GM19035 (cell line): ENCODE results near the gene POLR2I.
"Not testable (repeated sequence)": the region's sequence is repeated elsewhere in the genome, so short reads cannot be mapped to it uniquely, and the experiment has no call there.

Experiments used
- ATAC-seq: cut with Tn5 transposase; IDR thresholded peaks from one replicate; pipeline ENCODE4 v1.9.1; 2021; ENCODE audit not compliant: unreplicated experiment

Gene POLR2I

DNA sequence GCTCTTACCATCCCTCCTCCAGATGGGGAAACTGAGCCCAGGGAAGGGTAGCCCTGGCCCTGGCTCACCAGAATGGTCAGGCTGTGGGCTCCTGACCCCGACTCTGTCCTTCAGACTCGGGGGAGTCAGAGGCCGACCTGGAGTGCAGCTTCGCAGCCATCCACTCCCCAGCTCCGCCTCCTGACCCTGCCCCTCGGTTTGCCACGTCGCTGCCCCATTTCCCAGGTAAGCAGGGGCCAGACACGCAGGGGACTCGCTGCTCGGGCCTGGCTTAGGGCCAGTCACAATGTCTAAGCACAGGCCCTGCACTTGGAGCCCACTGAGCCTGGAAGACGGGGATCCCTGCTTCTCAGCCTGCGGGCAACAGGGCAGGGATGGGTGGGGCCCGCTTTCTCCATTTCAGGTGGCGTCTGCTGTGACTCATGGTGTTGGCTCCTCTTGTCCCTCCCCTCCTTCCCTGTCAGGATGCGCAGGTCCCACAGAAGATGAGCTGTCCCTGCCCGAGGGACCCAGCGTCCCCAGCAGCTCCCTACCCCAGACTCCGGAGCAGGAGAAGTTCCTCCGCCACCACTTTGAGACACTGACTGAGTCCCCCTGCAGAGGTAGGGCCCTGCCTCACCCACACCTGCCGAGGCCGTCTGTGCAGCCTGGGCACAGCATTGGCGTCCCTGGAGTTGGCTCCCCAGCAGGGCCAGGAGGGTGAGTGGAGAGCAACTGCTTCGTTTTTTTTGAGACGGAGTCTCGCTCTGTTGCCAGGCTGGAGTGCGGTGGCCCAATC, 12.9 kb downstream of the POLR2I start:
- no peak for ATAC-seq

DNA sequence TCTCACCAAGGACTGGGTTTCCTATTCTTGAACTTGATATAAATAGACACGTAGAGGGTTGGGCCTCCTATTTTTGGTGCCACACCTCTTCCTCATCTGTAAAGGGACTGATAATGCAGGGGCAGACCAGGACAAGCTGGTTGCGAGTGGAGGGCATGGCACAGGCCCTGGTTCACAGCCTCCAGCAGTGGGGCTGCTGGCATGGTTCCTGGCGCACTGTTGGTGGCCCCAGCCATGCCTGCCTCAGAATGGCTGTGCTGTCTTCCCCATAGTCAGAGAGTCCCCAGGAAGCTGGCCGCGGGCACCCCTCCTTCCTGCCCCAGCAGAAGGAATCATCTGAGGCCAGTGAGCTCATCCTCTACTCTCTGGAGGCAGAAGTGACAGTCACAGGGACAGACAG, 14.2 kb downstream of the POLR2I start:
- ATAC-seq = no peak

DNA sequence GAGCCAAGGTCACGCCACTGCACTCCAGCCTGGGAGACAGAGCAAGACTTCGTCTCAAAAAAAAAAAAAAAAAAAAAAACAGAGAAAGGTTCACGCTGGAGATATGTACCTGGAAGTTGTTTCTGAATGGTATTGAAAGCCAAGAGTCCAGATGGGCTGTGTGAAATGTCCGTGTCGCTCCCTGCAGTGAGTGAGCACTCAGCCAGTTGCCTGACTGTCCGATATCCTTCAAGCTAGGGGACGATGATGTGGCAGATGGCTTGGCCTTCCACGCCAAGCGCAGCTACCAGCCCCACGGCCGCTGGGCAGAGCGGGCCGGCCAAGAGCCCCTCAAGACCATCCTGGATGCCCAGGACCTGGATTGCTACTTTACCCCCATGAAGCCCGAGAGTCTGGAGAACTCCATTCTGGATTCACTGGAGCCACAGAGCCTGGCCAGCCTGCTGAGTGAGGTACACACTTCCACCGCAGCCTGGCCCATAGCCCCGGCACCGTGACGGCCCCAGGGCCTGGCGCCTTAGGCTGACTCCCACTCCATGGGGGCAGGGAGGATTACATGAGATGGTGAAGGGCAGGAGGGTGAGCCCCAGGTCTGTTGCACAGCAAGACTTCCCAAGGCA, 15.4 kb downstream of the POLR2I start:
- ATAC-seq = no peak

DNA sequence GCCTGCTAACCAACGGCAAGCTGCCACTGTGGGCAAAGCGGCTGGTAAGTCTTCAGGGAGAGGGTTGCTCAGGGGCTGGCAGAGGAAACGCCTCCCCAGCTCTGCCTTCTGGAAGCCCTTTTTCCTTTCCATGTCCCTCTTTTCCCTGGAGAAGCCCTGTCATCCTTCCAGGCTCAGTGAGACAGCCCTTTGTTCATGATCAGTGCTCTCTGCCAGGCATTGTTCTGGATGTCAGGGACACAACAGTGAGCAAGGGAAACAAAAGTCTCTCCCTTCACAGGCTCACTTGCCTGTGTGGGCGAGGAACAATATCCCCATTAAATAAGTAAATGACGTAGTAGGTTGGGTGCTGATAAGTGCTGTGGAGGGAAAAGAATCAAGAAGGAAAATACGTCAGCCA, 17.6 kb downstream of the POLR2I start:
- no peak for ATAC-seq

DNA sequence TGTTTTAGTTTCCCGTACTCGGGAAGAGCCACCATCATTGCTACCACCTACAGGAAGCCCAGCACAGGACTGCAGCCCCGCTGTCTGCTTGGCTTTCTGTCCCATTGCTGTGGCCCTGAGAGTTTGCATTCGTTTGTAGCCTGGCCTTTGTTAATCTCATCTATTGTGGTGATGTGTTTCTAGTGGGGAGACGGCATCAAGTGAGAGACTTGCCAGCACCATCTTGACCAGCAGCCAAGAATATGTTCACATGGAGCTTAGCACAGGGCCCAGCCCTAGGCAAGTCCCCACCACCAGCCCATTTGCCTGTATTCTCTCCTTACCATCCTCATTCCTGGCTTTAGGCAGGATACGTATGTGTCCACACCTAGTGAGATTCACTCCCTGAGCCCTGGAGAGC, 21.0 kb downstream of the POLR2I start:
- no peak for ATAC-seq

DNA sequence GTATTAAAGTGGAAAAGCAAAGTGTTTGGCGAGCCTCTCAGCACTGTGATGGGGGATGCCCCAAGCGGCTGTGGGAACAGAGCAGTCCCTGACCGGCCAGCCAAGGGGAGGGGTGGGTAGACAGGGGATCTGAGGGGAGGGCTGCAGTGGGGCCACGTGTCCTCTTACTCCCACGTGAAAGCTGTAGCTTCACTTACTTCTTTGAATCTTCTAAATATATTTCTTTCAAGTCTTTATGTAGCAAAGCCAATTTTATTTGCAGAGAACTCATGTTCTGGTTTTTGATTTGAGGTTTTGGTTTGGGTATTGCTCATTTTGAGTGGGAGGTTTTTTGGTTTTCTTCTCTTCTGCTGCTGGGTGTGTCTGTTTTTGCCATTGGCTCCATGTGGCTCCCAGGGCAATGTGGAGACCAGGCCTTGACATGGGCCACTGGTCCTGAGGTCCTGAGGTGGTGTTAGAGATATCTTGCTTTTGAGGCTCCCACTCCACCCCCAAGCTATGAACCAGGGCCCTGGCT, 21.5 kb downstream of the POLR2I start:
- no peak for ATAC-seq

DNA sequence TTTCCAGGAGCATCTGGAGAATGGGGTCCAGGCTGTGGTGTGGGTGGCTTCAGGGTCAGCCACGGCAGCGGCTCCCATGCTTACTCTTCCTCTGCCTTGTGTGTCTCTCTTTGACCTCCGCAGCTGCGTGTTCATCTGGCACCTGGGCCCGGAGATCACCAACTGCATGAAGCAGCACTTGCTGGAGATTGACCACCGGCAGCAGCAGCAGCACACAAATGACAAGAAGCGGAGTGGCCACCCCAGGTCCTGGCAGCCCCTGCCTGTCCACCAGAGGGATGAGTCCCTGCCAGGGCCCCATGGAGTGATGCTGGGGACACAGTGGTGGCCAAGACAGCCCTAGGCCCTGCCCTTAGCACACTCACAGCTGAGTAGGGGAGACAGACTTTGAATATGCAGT, 22.1 kb downstream of the POLR2I start:
- no peak for ATAC-seq

DNA sequence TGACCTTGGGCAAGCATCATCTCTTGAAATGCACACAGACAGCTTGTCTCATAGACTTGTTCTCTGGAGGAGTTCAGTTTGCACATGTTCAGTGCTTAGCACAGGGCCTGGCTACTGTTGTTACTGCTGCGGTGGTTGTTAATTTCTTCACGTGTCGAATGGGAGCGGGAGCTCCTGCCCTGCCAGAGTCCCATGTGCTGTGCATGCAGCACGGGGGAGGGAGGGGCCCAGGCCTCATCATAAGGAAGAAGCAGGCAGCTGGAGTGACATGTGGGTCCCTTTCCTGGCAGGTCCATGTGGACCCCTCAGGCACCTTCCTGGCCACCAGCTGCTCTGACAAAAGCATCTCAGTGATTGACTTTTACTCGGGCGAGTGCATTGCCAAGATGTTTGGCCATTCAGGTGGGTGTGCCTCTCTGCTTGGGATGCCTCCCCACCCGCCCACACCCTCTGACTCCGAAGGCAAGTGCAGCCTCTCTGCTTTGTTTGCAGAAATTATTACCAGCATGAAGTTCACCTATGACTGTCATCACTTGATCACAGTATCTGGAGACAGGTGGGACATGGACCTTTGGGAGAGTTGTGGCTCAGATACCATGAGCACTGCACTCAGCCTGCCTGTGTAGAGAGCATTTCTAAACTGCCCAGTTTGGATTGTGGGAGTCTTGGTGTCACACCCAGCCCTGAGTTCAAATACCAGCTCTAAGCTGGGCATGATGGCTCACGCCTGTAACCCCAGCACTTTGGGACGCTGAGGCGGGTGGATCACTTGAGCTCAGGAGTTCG, 23.6 kb downstream of the POLR2I start:
- ATAC-seq = no peak

DNA sequence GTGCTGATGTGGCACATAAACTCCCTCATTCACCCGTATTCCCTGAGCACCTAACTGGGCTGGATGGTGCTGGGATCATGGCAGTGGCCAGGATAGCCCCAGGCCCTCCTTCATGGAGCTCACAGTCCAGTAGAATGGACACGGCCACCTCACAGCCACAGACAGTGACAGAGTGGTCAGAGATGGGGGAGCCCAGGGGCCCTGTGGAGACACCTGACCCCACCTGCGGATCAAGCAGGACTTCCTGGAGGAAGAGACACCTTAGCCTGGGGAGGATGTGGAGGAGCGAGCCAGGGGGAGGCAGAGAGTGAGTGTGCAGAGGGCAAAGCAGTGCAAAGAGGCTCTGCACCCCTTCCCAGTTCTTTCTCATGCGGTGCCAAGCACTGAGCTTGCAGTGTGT, 24.8 kb downstream of the POLR2I start:
- ATAC-seq = no peak

DNA sequence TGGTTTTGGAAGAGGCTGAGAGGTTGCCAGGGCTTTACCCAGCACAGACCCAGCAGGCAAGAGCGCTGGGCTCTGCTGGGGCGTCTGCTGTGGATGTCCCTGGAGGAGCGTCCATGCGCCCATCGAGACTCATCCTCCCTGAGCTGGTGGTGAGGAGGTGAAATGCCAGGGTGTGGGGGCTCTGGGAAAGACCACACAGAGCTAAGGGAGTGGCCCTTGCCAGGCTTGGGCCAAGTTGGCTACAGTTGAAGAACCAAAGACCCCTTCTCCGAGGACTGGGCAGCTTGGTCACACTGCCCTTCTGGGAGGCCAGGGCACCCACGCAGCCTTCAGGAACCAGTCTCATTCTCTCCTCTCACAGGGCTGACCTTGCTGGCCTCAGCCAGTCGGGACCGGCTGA, 28.3 kb downstream of the POLR2I start:
- ATAC-seq = no peak

DNA sequence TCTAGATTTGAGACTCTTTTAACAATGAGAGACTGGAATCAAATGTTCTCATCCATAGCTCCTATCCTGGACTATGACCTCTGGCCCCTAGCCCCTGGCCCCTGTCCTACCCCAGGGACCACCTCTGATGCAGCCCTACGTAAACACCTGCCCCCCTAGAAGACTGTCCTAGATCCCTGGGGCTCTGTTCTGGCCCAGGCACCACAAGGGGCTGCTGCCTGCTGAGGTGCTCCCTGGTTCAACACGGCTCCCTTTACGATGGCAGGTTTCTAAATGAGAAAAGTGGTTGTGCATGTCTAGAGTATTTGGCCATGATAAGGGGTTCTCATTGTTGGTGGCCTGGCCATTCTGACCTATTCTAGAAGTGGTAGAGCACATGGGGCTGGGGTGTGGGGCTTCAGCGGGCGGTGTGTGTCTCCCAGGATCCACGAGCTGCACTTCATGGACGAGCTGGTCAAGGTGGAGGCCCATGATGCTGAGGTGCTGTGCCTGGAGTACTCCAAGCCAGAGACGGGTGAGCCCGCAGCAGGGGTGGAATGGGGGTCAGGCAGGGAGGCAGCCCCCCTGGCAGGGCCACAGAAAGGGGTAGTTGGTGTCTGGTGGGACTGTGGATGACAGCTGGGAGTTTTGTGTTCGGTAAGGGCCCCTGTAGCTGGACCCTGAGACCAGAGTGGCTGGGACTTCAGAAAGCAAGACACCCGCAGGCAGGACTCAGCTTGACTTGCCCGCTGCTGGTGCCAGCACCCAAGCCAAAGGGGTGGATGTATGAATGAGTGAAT, 30.3 kb downstream of the POLR2I start:
- ATAC-seq = no peak

DNA sequence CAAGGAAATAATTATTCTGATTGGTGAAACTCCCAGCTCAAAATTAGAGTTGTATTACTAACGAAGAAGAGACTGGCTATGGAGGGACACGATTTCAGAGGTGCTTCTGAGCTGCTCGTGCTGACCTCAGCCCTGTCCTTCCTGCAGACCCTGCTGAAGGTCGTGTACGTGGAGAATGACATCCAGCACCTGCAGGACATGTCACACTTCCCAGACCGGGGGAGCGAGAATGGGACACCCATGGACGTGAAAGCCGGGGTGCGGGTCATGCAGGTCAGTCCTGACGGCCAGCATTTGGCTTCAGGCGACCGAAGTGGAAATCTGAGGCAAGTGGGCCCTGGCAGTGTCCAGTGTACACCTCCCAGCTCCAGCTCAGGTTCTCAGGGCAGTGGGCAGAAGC, 31.8 kb downstream of the POLR2I start:
- ATAC-seq = no peak

DNA sequence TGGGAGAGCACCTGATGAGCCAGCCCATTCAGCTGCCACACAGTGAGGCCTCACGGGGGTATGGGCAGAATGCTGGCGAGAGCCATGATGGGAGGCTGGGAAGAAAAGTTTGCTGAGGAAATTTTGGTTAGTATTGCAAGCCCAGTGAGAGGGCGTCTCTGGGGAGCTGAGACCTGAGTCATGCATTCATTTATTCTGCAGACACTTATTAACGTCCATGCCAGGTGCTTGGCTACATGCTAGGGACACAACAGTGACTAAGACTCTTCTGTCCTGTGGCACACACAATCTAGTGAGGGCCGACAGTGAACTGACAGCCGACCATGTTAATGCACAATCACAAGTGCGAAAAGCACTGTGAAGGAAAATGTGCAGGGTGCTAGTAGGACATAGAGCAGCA, 32.8 kb downstream of the POLR2I start:
- no peak for ATAC-seq

DNA sequence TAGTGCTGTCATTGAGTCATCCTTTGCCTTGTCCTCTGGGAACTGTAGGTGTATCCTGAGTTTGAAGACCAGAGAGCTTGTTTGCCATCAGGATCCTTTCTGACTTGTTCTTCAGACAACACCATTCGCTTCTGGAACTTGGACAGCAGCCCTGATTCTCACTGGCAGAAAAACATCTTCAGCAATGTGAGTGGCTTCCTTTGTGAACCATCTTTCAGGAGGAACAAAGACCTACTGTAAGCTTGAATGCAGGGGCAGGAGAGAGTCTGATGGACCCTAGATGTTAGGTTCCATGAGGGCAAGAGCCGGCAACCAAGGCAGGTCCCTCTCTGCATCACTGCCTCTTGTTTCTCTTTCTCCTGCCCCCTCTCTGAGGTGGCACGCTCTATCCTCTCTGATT, 33.3 kb downstream of the POLR2I start:
- no peak for ATAC-seq

DNA sequence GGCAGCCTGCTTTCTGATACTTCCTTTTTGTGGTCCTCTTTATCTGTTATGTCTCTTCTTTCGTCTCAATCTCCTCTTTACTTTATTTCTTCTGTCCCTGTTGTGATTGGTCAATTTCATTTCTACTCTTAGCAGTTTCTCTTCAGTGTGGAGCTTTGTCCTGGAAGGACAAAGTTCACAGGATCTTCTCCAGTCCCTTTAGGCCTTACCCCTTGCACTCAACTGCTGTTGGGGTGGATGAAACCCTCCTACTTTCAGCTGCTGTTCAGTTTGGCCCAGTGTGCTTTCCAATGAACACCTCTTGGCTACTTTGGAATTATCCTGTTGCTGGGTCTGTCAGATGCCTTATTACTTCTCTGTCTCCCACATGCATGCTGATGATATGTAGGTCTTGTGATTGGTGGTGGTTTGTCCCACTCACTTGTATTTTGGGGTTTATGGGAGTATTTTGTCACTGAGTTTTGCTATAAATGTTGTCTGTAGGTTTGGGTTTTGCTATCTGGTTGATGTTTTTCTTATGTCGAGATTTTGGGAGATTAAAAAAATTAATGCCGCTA, 35.2 kb downstream of the POLR2I start:
- ATAC-seq = no peak

DNA sequence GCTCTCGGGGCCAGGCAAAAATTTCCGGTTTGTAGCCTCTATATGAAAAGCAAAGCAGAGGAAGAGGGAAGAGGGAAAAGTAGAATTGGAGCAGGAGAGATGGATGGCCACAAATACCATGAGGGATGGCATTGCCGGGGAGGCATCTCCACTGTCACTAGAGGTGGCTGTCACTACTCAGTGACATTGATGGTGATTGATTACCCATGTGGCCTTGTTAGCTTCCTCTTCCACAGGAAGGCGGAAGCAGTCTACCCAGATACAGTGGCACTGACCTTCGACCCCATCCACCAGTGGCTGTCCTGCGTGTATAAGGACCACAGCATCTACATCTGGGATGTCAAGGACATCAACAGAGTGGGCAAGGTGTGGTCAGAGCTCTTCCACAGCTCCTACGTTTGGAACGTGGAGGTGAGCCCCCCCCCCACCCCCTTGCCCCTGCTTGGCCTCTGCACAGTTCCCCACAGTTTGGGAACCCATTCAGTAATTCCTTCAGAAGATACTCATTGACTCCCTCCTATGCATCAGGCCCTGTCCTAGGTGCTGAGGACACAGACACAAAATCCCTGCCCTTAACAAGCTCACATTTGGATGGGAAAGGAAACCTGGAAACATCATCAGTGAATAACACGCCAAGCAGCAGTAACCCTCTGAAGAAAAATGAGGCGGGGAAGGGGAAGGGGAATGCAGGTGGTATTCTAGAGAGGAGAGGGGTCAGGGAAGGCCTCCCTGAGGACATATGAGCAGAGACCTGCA, 41.4 kb downstream of the POLR2I start:
- no peak for ATAC-seq

DNA sequence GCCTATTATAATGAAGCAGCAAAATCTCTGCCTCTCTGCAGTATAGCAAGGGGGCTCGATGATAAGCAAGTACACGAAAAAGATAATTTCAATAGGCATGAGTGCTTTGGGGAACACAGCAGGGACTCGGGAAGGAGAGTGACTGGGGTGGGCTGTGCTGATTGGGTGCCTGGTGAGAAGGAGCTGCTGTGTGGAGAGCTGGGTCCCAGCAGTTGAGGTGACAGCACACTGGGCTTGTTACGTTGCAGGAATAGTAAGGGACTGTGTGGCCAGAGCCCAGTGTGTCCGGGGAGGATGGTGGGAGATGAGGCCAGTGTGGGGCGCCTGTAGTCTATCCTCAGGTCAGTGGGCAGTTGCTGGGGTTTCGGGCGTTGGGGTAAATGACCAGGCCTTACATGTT, 42.6 kb downstream of the POLR2I start:
- no peak for ATAC-seq

DNA sequence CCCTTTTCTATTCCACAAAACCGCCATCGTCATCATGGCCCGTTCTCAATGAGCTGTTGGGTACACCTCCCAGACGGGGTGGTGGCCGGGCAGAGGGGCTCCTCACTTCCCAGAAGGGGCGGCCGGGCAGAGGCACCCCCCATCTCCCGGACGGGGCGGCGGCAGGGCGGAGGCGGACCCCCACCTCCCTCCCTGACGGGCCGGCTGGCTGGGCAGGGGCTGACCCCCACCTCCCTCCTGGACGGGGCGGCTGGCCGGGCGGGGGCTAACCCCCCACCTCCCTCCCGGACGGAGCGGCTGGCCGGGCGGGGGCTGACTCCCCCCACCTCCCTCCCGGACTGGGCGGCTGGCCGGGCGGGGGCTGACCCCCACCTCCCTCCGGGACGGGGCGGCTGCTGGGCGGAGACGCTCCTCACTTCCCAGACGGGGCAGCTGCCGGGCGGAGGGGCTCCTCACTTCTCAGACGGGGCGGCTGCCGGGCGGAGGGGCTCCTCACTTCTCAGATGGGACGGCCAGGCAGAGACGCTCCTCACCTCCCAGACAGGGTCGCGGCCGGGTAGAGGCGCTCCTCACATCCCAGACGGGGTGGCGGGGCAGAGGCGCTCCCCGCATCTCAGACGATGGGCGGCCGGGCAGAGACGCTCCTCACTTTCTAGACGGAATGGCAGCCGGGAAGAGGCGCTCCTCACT, 45.7 kb downstream of the POLR2I start:
- ATAC-seq = not testable (repeated sequence)

DNA sequence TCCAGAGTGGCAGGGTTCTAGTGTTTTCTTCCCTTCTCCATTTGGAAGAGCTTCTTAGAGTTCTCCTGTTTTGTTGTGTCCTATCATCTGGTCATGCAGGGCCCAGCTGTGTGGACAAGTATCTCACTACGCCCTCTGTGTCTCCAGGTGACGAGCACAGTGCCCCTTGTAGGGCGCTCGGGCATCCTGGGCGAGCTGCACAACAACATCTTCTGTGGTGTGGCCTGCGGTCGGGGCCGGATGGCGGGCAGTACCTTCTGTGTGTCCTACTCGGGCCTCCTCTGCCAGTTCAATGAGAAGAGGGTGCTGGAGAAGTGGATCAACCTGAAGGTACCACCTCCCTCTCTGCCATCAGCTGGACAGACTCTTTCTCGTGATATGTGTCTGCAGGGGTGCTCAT, 47.0 kb downstream of the POLR2I start:
- no peak for ATAC-seq

DNA sequence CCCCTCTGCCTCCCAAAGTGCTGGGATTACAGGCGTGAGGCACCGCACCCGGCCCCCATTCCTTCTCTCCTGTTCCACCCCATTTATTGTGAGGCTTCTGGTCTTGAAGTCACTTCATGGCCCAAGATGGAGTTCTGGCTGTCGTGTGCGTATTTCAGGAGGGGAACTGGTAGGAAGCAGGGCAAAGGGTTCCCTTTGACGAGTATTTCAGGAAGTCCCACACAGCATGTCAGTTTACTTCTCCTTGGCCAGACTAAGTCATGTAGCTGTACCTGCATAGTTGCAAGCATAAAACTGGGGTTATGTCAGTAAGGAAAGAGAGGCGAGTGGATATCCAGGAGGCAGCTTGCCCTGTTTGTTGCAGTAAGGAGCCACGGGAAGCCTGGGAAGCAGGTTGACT, 49.8 kb downstream of the POLR2I start:
- ATAC-seq = no peak
